NCI-H526 (cell line): ENCODE results near the gene SLC35A5.
"Not testable (repeated sequence)": the region's sequence is repeated elsewhere in the genome, so short reads cannot be mapped to it uniquely, and the experiment has no call there.

Source experiments
- DNase-seq, 2 experiments: peaks; one replicate each; lab custom pipeline; 2025; lab: John Stamatoyannopoulos, UW

The SLC35A5 gene

GRCh38 chr3:112561734-112562529 is at the start of gene SLC35A5, which contains the start of gene ATG3:
TSS of gene SLC35A5 (plus strand) at chr3:112562045. CDS start at chr3:112563404, 1,359 bp downstream.
TSS of gene ATG3 (minus strand) at chr3:112561962. CDS start at chr3:112561528, 434 bp downstream.
- DNase-seq: peak; percentile 96 to 97

DNA sequence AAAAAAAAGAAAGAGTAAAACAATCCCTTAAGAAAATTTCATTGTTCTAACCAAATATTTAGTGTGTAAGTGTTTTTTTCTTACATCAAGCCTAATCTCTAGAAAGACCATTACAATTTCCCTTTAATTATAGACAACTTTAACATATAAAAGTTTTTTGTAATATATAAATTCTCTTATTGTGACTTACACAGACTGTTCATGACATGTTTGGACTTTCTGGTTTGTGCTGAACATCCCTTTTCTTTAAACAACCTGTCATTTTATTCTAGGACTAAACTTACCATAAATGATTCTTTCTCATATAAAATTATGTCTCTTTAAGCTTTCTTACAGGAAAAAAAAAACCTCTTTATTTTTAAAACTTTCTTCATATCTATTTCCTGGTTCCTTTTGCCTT is 49.5 kb upstream of the SLC35A5 start:
- no peak for DNase-seq

DNA sequence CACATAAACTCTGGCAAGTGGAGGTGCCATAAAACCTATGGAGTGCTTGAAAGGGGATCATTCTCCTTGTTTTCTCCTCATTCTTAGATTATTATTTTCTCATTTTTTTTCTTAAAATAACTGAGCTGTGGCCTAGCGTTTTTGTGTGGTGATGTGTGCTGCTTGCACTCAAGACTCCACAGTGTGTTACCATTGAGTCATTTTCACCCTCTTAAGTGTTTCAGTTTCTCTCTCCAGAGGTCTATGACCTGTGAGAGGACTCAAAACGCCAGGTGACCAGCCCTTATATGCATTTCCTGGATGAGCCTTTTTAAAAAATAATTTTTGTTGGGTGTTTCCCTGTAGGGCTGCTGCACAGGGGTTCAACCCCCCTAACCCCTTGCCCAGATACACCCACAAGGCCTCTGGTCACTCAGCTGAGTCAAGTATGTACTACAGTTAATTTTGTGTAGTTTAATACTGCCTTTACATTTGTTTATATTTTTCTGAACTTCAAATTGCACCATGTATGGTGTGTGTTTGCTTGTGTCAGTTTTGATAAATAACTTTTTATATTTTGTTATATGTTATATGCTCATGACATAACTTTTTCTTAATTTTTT is 47.2 kb upstream of the SLC35A5 start:
- no peak for DNase-seq

GRCh38 chr3:112518970-112519369 is 42.9 kb upstream of the SLC35A5 start:
- not testable (repeated sequence) for DNase-seq

GRCh38 chr3:112519424-112520001 is 42.3 kb upstream of the SLC35A5 start:
- peak; percentile 5 to 41 for DNase-seq

- DNase-seq: not testable (repeated sequence)
Observed at GRCh38 chr3:112524127-112524526, 37.7 kb upstream of the SLC35A5 start.

DNA sequence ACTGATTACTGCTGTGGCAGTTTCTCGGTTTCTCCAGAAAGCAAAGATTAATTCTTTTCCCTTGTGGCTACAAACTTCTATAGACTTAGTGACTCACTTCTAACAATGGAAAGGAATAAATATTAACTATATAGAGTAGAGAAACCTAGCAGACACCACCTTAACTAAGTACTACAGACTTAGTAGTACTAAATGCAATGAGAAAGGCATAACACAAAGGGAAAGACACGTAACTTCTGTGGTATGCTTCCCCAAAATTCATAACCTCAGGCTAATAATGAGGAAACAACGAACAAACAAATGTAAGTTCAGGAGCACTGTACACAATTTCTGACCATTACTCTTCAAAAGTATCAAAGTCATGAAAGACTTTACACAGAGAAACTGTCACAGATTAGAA is 31.3 kb upstream of the SLC35A5 start:
- DNase-seq: no peak

GRCh38 chr3:112531358-112531781 is 30.5 kb upstream of the SLC35A5 start:
- DNase-seq: peak in 1 of 2 experiments; percentile 12

DNA sequence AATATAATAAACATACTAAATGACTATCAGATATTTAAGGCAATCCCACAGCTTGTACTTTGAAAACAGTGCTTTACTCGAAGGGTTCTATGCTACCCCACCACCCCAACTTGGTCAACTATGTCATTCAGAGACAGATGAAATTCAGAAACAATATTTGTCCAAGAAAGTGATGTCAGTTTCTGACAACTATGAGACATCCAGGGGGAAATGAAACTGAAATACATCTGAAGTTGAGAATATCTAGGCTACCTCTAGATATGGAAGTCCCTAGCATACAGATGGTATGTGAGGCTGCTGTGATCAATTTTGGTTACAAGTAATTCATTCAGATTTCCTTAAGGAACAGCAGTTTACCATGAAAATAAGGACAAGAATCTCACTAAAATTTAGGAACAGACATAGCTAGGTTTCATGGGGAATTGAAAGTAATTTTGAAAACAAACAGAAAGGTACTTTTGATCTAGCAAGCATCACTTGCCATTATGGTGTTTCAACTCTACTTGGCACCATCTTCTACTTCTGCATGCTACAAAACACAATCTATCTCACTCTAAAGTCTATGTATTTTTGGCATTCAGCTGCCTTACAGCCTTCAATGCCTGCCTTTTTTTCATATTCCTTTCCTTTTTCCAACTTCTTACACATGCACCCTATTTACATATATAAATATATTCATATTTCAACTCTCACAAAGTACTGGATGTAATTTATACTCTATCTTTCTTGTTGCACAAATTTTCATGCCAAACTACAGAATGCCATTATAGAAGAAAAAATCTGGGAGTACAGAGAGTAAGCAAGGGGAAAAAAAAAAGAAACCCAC is 21.8 kb upstream of the SLC35A5 start:
- no peak for DNase-seq

GRCh38 chr3:112546216-112546759 is 15.6 kb upstream of the SLC35A5 start:
- DNase-seq: no peak

DNA sequence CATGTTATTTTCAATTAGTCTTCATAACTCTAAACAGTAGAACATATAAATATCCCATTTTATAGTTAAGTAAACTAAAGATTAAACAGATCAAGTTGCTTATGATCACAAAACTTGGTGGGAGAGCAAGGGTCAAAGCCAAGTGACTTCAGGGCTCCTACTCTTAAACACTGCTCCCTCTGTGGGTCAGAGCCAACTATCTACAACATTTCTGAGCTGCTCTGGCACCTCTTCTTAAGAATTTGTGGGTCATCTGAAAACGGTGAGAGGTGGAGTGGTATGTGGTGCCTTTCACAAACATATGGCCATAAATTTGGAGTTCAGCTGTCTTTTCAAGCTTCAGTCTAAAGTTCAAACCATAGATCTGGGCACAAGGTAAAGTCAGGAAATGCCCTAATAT is 11.0 kb upstream of the SLC35A5 start:
- no peak for DNase-seq

- DNase-seq: no peak
Observed at GRCh38 chr3:112555535-112556170, 6.2 kb upstream of the SLC35A5 start.

GRCh38 chr3:112557976-112558375 is 3.9 kb upstream of the SLC35A5 start:
- no peak for DNase-seq

- no peak for DNase-seq
Observed at GRCh38 chr3:112560307-112560706, 1.5 kb upstream of the SLC35A5 start.

DNA sequence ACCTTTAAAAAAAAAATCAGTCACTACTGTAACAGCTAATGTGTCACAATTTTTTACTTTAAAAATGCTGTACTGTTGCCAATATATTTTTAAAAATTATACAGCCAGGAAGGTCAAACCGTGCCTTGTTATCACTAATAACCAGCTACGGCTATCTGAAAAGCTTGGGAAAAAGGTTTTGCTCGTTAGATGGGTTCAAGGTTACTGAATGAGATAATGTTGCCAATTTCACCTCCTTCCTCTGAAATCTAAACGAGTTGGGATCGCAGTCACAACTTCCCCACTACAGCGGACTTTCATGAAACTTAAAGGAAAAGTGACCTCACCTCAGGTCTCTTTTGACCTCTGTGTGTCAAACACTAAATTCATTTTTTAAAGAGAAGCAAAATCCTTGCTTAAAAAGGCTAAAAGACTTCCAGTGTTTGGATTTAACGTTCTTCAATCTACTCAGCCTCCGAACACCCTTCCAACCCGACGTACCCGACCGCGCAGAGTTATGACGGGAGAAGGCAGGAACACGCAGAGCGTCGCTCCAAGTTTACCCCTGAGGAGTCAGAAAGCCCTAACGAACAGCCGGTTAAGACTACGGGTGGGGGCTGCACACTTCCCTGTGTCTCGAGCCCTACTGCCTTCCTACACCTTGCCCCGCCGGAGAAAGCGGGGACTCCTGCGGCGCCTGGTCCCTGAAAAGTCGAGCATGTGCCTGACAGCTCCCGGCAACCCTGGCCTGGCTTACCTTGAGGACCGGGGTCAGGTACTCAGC is 943 bp upstream of the SLC35A5 start:
- peak; percentile 56 to 67 for DNase-seq

- DNase-seq: peak in 1 of 2 experiments; percentile 74
Observed at GRCh38 chr3:112561484-112561733, 436 bp upstream of the SLC35A5 start.

- peak; percentile 43 to 44 for DNase-seq
Observed at GRCh38 chr3:112564247-112564939, 2.5 kb downstream of the SLC35A5 start.

GRCh38 chr3:112564940-112565305 is 3.1 kb downstream of the SLC35A5 start:
- DNase-seq: no peak

DNA sequence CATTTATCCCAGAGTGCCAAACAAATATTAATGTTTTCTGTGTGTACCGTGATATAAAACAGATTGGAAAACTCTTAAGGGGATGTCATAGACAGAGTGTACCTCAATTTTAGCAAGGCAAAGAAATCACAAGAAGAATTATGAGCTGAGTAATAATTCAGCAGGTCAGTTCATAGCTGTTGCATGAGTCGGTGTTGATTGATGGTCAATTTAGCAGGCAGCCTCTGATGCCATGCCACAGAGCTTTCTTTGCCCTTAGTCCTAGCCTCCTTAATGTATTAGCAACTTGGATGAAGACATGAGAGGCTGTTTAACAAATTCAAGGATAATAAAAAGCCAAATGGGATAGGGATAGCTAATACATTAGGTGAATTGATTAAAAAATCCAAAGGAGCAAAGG is 6.8 kb downstream of the SLC35A5 start:
- no peak for DNase-seq

GRCh38 chr3:112569265-112569664 is 7.4 kb downstream of the SLC35A5 start:
- DNase-seq: no peak
